ENCODE data around the gene HIVEP3. TPM values are rescaled to one million over a fixed set of nuclear protein-coding genes. Genes with fewer than 3 reads are reported as not detected.

Gene HIVEP3
- total RNA-seq, 1 experiment from 2014 or later = 1.4 TPM

- H4K5ac ChIP-seq (ENCODE audit: insufficient read length, low read depth, low read length) = no peak overlapping the region
- no peaks in the 10 kb centered on the region for H3K4me1 ChIP-seq (ENCODE audit: insufficient read depth, low read length)
- H3K23me2 ChIP-seq (ENCODE audit: insufficient read length, low read depth, low read length, poor library complexity, severe bottlenecking) = no peaks in the 10 kb centered on the region
- no peak overlapping the region for H3K9ac ChIP-seq (ENCODE audit: extremely low read depth, insufficient read length, low read length)
- H3K56ac ChIP-seq (ENCODE audit: insufficient read length, low read depth, low read length) = no peak overlapping the region
- no peak for TF ChIP-seq CTCF (conservative IDR thresholded peaks at IDR 0.05)
- Mint-ChIP-seq H3K4me1 (peaks cover 16 to 22% of the 10 kb centered on the region in 2 experiments), H3K27ac (no peak overlapping the region), H3K4me3 (no peak overlapping the region), H3K27me3 (ENCODE audit: low read depth) (peaks cover 3% of the 10 kb centered on the region), H3K36me3 (ENCODE audit: insufficient read depth in 1 of 3, low read depth in 3 of 3) (no peaks in the 10 kb centered on the region; a peak in 1 of 7 replicates), H3K9me3 (no peaks in the 10 kb centered on the region; a peak in 1 of 5 replicates)
- H3K27ac ChIP-seq (ENCODE audit: insufficient read length, low read depth, low read length) = no peak overlapping the region
- no peak overlapping the region for H2BK5ac ChIP-seq (ENCODE audit: insufficient read length, low read length)
- no peak overlapping the region for H2BK120ac ChIP-seq (ENCODE audit: low read depth, low read length, poor library complexity, severe bottlenecking)
- no peak overlapping the region for H4K8ac ChIP-seq (replicated peaks; ENCODE audit: insufficient read length, low read depth, low read length)
- no peak overlapping the region for H3K14ac ChIP-seq (ENCODE audit: insufficient read depth, low read length)
- no peak overlapping the region for H2BK20ac ChIP-seq (ENCODE audit: low read depth, low read length, poor library complexity, severe bottlenecking)
- H3K79me1 ChIP-seq (ENCODE audit: insufficient read depth, low read depth, low read length, poor library complexity, severe bottlenecking) = no peaks in the 10 kb centered on the region
- no peak overlapping the region for H2BK12ac ChIP-seq (ENCODE audit: insufficient read length, low read depth, low read length)
- no peak overlapping the region for H2AFZ ChIP-seq (ENCODE audit: low read length)
- no peak overlapping the region for H4K91ac ChIP-seq (ENCODE audit: insufficient read length, low read depth, low read length)
- H2AK5ac ChIP-seq (ENCODE audit: insufficient read length, low read length) = no peak overlapping the region
- no peak overlapping the region for H3K4me2 ChIP-seq (ENCODE audit: insufficient read depth, insufficient read length, low read length)
- no peak overlapping the region for H3K4ac ChIP-seq (ENCODE audit: low read depth, low read length)
- no peak overlapping the region for H2BK15ac ChIP-seq (ENCODE audit: low read depth, low read length)
- H3K23ac ChIP-seq (ENCODE audit: insufficient read length, low read depth, low read length) = no peak overlapping the region
- no peaks in the 10 kb centered on the region for H3K9me3 ChIP-seq (ENCODE audit: control insufficient read depth, low read depth, low read length)
- WGBS (ENCODE audit: extremely low coverage, insufficient read length, low lambda C conversion rate) = no CpG with 5 or more reads among the region's 12 CpGs
- no peak for DNase-seq
- H3K27me3 ChIP-seq (ENCODE audit: insufficient read depth, low read length) = no peaks in the 10 kb centered on the region
- H4K20me1 ChIP-seq (ENCODE audit: control insufficient read depth, insufficient read depth, insufficient read length) = no peaks in the 10 kb centered on the region
- no peak overlapping the region for H3K18ac ChIP-seq (ENCODE audit: insufficient read length, low read depth, low read length)
- H3K79me2 ChIP-seq (ENCODE audit: insufficient read depth, low read length) = no peaks in the 10 kb centered on the region
- no peak overlapping the region for H3T11ph ChIP-seq (ENCODE audit: low read length)
Measured at GRCh38 chr1:41712081-41712480, 206.6 kb downstream of the HIVEP3 start.

Data from H9 (cell line).